ACC112 (cell line): Measurements from ENCODE around the gene PICALM.

ENCODE experiments used
- H2AFZ ChIP-seq: fragments of 200-600 bp; sonication (generic); one replicate; pipeline ENCODE4 v1.6.0; 2017; ENCODE audit warnings: antibody characterized with exemption, low read length; ENCODE audit not compliant: unreplicated experiment
- H3K27ac ChIP-seq: fragments of 200-600 bp; sonication (generic); 2 replicates; pipeline ENCODE4 v1.5.1; 2014; ENCODE audit warnings: low read depth, mild to moderate bottlenecking, antibody characterized with exemption, low read length, moderate library complexity
- H3K27me3 ChIP-seq: fragments of 200-600 bp; sonication (generic); 2 replicates; pipeline ENCODE4 v1.6.1; 2014; ENCODE audit warnings: mild to moderate bottlenecking, antibody characterized with exemption, low read length, moderate library complexity, mixed read lengths; ENCODE audit not compliant: insufficient read depth
- H3K36me3 ChIP-seq: fragments of 200-600 bp; sonication (generic); 2 replicates; pipeline ENCODE4 v1.6.1; 2016; ENCODE audit warnings: mild to moderate bottlenecking, antibody characterized with exemption, low read length, moderate library complexity, mixed read lengths; ENCODE audit not compliant: insufficient read depth
- H3K4me1 ChIP-seq: fragments of 200-600 bp; sonication (generic); one replicate; pipeline ENCODE4 v1.6.1; 2016; ENCODE audit warnings: low read length, mixed read lengths; ENCODE audit not compliant: insufficient read depth, unreplicated experiment, control insufficient read depth
- H3K4me3 ChIP-seq: fragments of 200-600 bp; sonication (generic); 2 replicates; pipeline ENCODE4 v1.5.1; 2014; ENCODE audit warnings: mild to moderate bottlenecking, low read depth, low read length
- H3K79me2 ChIP-seq: fragments of 200-600 bp; sonication (generic); one replicate; pipeline ENCODE4 v1.6.0; 2016; ENCODE audit warnings: low read length; ENCODE audit not compliant: control insufficient read depth, unreplicated experiment, insufficient read depth

The PICALM gene

GRCh38 chr11:85989746-85990145 lies 79.1 kb downstream of the PICALM start:
- H3K79me2 ChIP-seq = peaks cover 22% of the 10 kb centered on the region

DNA sequence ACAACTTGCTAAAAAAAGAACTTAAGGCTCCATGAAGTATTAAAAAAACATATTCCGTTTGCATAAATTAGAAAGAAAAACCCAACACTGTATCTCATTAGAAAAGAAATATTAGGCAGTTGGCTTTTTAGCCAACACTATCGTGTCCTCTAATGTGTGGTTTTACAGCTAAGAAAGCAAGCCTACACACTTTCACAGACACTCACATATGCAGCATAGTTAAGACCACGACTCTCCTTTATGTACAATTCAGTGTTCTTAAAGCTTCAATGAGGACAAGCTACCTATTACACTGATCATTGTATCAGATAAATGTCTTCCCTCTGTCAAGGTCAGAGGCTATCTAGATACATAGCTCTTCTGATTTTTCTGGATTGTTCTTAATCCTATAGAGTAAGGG lies 80.1 kb downstream of the PICALM start:
- Histone ChIP-seq H3K27me3 (no peaks in the 10 kb centered on the region), H3K4me1 (peaks cover 4% of the 10 kb centered on the region), H3K27ac (no peak overlapping the region), H2AFZ (no peak overlapping the region), H3K4me3 (no peak overlapping the region), H3K79me2 (peaks cover 28% of the 10 kb centered on the region), H3K36me3 (peaks cover 26% of the 10 kb centered on the region)

More at GRCh38 chr11:85989746-85990145, 79.1 kb downstream of the PICALM start:
- Histone ChIP-seq H3K36me3 (peaks cover 34% of the 10 kb centered on the region), H3K4me3 (no peak overlapping the region), H3K27ac (no peak overlapping the region), H3K27me3 (no peaks in the 10 kb centered on the region), H3K4me1 (no peaks in the 10 kb centered on the region), H2AFZ (no peak overlapping the region)

DNA sequence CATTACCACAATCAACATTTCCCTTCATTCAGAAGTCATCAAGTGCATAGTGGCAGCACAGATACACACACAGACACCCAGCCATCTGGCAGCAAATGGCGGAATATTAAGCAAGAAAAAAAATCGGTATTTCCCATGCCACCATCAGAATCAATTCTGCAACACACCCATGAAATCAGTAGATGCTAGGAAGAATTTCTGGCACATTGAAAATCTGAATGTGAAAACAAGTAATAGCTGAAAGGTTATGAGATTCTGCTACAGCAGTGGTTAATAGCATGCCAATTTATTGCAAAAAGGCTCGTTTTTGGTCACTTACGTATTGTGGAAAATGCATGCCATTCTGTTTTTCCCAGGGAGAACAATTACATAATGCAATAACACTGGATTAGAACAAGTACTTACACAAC lies 91.1 kb downstream of the PICALM start:
- Histone ChIP-seq H3K36me3 (peaks cover 43% of the 10 kb centered on the region), H3K4me1 (peaks cover 11% of the 10 kb centered on the region), H3K4me3 (no peak overlapping the region), H3K27ac (no peak overlapping the region), H2AFZ (no peak overlapping the region), H3K27me3 (no peaks in the 10 kb centered on the region), H3K79me2 (peaks cover 11% of the 10 kb centered on the region)

GRCh38 chr11:85976525-85976924 lies 92.4 kb downstream of the PICALM start:
- Histone ChIP-seq H3K27ac (no peak overlapping the region), H3K79me2 (peaks cover 9% of the 10 kb centered on the region), H3K27me3 (no peaks in the 10 kb centered on the region), H2AFZ (no peak overlapping the region), H3K4me1 (peaks cover 11% of the 10 kb centered on the region), H3K36me3 (peaks cover 43% of the 10 kb centered on the region), H3K4me3 (no peak overlapping the region)

DNA sequence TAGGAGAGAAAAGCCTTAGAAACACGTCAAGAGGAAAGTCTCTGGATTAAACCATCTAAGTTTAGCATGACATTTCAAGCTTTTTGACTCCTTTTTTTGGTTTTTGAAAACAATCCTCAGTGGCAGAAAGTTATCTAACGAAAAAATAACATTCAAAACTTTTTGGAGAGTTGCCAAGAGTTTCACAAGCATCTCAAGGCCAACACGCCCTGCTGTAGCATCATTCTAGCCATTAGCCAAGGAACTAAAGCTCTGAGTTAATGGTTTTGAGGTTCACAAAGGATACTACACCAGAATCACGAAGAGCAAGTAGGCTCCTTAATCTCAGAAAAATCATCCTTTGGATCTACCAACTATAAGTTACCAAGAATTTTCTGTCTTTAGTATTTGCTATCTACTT lies 94.8 kb downstream of the PICALM start:
- peaks cover 38% of the 10 kb centered on the region for H3K36me3 ChIP-seq
- H3K27ac ChIP-seq = peak overlapping the region; percentile 11; the same call in 1 of the 2 replicates
- peaks cover 13% of the 10 kb centered on the region for H3K4me1 ChIP-seq

DNA sequence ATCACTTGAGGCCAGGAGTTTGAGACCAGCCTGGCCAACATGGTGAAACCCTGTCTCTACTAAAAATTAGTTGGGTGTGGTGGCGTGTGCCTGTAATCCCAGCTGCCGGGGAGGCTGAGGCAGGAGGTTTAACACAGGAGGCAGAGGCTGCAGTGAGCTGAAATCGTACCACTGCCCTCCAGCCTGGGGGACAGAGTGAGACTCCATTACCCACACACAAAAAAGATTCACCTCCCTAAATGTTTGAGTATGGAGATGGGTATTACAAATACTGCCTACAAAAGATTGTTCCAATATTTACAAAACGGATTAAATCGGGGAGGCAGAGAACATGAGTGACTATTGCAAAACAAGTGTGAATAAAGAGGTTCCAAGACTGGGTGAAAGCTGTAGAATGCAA lies 98.3 kb downstream of the PICALM start:
- H3K36me3 ChIP-seq = peaks cover 36% of the 10 kb centered on the region
- no peak overlapping the region for H2AFZ ChIP-seq
- H3K4me1 ChIP-seq = peaks cover 21% of the 10 kb centered on the region
- H3K4me3 ChIP-seq = no peak overlapping the region
- no peak overlapping the region for H3K27ac ChIP-seq
- H3K27me3 ChIP-seq = no peaks in the 10 kb centered on the region
- H3K79me2 ChIP-seq = peaks cover 25% of the 10 kb centered on the region

More for the DNA sequence above, 94.8 kb downstream of the PICALM start:
- Histone ChIP-seq H3K27me3 (no peaks in the 10 kb centered on the region), H3K4me3 (no peak overlapping the region), H3K79me2 (peaks cover 9% of the 10 kb centered on the region), H2AFZ (no peak overlapping the region)

DNA sequence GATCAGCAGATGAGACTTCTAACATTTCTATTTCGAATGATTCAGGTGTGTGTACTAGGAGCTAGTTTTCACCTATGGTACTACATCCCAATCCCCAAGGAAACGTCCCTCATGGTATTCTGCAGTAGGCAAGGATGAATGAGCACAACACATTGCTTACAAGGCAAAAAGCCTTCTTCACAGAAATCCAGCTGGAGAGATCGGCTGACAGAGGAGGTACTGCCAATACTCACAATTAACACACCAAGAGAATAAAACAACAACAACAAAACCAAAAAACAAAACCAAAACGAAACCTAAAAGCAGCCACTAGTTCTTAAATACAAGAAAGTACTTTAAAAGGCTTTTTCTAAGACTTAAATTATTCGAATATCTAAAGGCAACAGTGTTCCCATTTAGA lies 101.4 kb downstream of the PICALM start:
- peaks cover 33% of the 10 kb centered on the region for H3K36me3 ChIP-seq
- peaks cover 40% of the 10 kb centered on the region for H3K79me2 ChIP-seq
- H3K27me3 ChIP-seq = no peaks in the 10 kb centered on the region
- H2AFZ ChIP-seq = no peak overlapping the region
- no peak overlapping the region for H3K27ac ChIP-seq
- H3K4me3 ChIP-seq = no peak overlapping the region
- peaks cover 19% of the 10 kb centered on the region for H3K4me1 ChIP-seq

DNA sequence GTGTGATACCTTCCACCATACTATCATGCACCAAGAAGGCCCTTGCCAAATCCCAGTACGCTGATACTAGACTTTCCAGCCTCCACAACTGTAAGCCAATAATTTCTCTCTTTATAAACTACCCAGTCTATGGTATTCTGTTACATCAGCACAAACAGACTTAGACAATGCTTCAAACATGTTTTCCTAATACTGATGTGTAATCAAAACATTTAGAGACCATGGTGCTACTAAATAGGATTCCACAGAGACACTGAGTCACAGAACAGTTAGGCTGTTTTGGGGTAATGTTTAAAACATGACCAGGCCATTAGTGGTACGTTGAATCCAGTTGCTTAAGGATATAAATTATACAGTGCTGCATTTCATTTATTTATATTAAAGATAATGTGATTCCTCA lies 103.7 kb downstream of the PICALM start:
- peaks cover 25% of the 10 kb centered on the region; the same call in 1 of the 2 replicates for H3K36me3 ChIP-seq
- H3K27ac ChIP-seq = peak overlapping the region; percentile 45
- no peak overlapping the region for H2AFZ ChIP-seq
- H3K4me1 ChIP-seq = peaks cover 32% of the 10 kb centered on the region
- no peak overlapping the region for H3K4me3 ChIP-seq
- peaks cover 40% of the 10 kb centered on the region for H3K79me2 ChIP-seq
- H3K27me3 ChIP-seq = no peaks in the 10 kb centered on the region

GRCh38 chr11:85961930-85962363 lies 106.9 kb downstream of the PICALM start:
- peaks cover 36% of the 10 kb centered on the region for H3K36me3 ChIP-seq

GRCh38 chr11:85961130-85961529 lies 107.8 kb downstream of the PICALM start:
- peak overlapping the region; percentile 39 for H3K27ac ChIP-seq
- peaks cover 17% of the 10 kb centered on the region for H3K79me2 ChIP-seq
- no peak overlapping the region for H2AFZ ChIP-seq
- H3K27me3 ChIP-seq = no peaks in the 10 kb centered on the region
- H3K36me3 ChIP-seq = peaks cover 35% of the 10 kb centered on the region; the same call in 1 of the 2 replicates
- H3K4me3 ChIP-seq = no peak overlapping the region
- H3K4me1 ChIP-seq = peaks cover 25% of the 10 kb centered on the region

More at GRCh38 chr11:85961930-85962363, 106.9 kb downstream of the PICALM start:
- Histone ChIP-seq H3K4me1 (peaks cover 22% of the 10 kb centered on the region), H3K27me3 (no peaks in the 10 kb centered on the region), H3K79me2 (peaks cover 24% of the 10 kb centered on the region), H2AFZ (no peak overlapping the region), H3K4me3 (peak overlapping the region; percentile 14; the same call in 1 of the 2 replicates), H3K27ac (peak overlapping the region; percentile 74)

GRCh38 chr11:85960678-85961077 lies 108.2 kb downstream of the PICALM start:
- Histone ChIP-seq H2AFZ (no peak overlapping the region), H3K27me3 (no peaks in the 10 kb centered on the region), H3K27ac (no peak overlapping the region), H3K36me3 (peaks cover 38% of the 10 kb centered on the region; the same call in 1 of the 2 replicates), H3K79me2 (peaks cover 14% of the 10 kb centered on the region), H3K4me1 (peaks cover 29% of the 10 kb centered on the region), H3K4me3 (no peak overlapping the region)
